Mesothelial cell of epicardium (in vitro differentiated cells): ENCODE data around the gene CLPSL2. TPM values are rescaled to one million over a fixed set of nuclear protein-coding genes. Genes with fewer than 3 reads are reported as not detected.

Experiments
- DNase-seq, 2 experiments: peaks; one replicate each; pipeline ENCODE4 v3.0.0; 2021; ENCODE audit warnings: low spot score in 2 of 2; ENCODE audit not compliant: unreplicated experiment in 2 of 2
- H3K27ac Mint-ChIP-seq: 2 replicates; pipeline ENCODE4 v1.8.0; 2021; ENCODE audit warnings: mixed read lengths
- H3K27me3 Mint-ChIP-seq: 2 replicates; pipeline ENCODE4 v1.8.0; 2021; ENCODE audit warnings: low read depth, mixed read lengths
- H3K36me3 Mint-ChIP-seq: 2 replicates; pipeline ENCODE4 v1.8.0; 2021; ENCODE audit warnings: mixed read lengths
- H3K4me1 Mint-ChIP-seq: 2 replicates; pipeline ENCODE4 v1.8.0; 2021; ENCODE audit warnings: mixed read lengths
- H3K4me3 Mint-ChIP-seq: 2 replicates; pipeline ENCODE4 v1.8.0; 2021; ENCODE audit warnings: mild to moderate bottlenecking, moderate library complexity, mixed read lengths
- H3K9me3 Mint-ChIP-seq: 2 replicates; pipeline ENCODE4 v1.8.0; 2021; ENCODE audit warnings: mixed read lengths
- CTCF ChIP-seq: fragments of 200-600 bp; sonication (generic); IDR thresholded peaks from one replicate; pipeline ENCODE4 v1.5.0; 2021; ENCODE audit warnings: antibody characterized with exemption; ENCODE audit not compliant: unreplicated experiment
- total RNA-seq: library from RNA; stranded (reverse); gene quantifications from 3 replicates; pipeline ENCODE4 v1.2.1, GENCODE V29; 2021

Gene CLPSL2
- total RNA-seq, 1 donor from 2014 or later: not detected

- no peak for TF ChIP-seq CTCF
- Mint-ChIP-seq H3K27ac (no peak overlapping the region), H3K27me3 (peaks cover 53% of the 10 kb centered on the region), H3K9me3 (no peaks in the 10 kb centered on the region), H3K4me1 (peaks cover 11% of the 10 kb centered on the region), H3K36me3 (no peaks in the 10 kb centered on the region), H3K4me3 (no peak overlapping the region)
- no peak for DNase-seq
Measured at GRCh38 chr6:35765739-35766138, 10.7 kb upstream of the CLPSL2 start.

DNA sequence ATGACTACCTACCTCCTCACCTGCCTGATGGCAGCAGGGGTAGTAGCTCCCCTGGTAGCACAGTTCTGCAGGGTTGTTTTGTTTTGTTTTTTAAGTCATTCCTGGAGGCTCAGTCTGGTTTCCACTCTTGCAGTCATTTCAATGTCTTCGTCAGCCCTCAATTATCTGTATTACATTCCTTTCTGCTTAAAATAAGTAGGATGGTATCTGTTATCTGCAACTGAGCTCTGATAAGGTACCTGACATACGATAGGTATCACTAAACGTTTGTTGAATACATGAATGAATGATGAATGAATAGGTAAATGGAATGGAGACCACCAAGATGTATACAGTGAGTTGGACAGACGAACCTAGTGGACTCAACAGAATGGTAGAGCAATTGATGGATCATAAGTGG is 7.2 kb upstream of the CLPSL2 start:
- H3K4me1 Mint-ChIP-seq: peaks cover 3% of the 10 kb centered on the region
- H3K9me3 Mint-ChIP-seq: no peaks in the 10 kb centered on the region
- DNase-seq: no peak
- no peak overlapping the region for H3K4me3 Mint-ChIP-seq
- H3K27ac Mint-ChIP-seq: no peak overlapping the region
- no peak for TF ChIP-seq CTCF
- H3K36me3 Mint-ChIP-seq: no peaks in the 10 kb centered on the region
- peaks cover 27% of the 10 kb centered on the region for H3K27me3 Mint-ChIP-seq

DNA sequence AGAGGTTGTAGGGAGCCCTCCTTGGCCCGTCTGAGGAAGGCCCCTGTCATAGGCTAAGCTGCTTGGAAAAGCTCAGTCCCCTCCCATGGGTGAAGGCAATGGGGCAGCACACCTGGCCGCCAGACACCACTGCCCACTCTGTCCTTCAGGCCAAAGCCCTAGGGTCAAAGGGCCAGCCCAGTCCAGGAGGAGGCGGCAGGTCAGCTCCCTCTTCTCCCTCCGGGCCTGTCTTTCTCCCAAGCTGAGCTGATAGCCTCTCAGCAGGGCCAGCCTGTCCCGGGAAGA is 5.1 kb upstream of the CLPSL2 start:
- no peak for TF ChIP-seq CTCF
- H3K36me3 Mint-ChIP-seq: no peaks in the 10 kb centered on the region
- H3K4me3 Mint-ChIP-seq: no peak overlapping the region
- no peak for DNase-seq
- no peaks in the 10 kb centered on the region for H3K9me3 Mint-ChIP-seq
- no peak overlapping the region for H3K27ac Mint-ChIP-seq
- H3K4me1 Mint-ChIP-seq: peaks cover 3% of the 10 kb centered on the region
- peaks cover 16% of the 10 kb centered on the region for H3K27me3 Mint-ChIP-seq

DNA sequence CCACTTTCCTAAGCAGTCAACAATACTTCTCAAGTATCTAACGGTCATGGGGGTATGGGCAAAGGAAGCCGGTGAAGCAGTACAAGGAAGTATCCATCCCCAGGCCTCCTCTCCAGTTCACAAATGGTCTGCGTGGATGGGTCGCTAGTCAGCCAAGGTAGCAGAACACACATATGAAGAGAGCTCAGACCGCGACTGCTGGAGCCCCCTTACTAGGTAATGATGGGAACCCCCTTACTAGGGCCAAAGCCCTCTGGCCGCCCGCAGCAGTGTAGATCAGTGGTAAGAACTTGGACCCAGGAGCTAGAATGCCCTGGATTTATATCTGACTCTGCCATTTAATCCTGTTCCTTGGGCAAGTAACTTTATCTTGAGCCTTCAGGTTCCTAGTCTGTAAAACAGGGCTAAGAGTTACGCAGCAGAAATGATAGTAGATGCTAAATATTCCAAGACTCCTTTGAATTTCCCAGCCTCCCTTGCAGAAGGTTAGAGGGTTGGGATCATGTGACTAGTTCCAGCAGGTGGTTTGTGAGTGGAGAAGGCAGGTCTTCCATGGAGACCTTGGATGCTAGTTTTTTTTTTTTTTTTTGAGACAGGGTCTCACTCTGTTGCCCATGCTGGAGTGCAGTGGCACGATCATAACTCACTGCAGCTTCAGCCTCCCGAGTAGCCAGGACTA is 2.1 kb upstream of the CLPSL2 start:
- H3K27me3 Mint-ChIP-seq: peaks cover 8% of the 10 kb centered on the region
- TF ChIP-seq CTCF: no peak
- peaks cover 10% of the 10 kb centered on the region for H3K4me1 Mint-ChIP-seq
- no peak overlapping the region for H3K4me3 Mint-ChIP-seq
- no peaks in the 10 kb centered on the region for H3K9me3 Mint-ChIP-seq
- no peaks in the 10 kb centered on the region for H3K36me3 Mint-ChIP-seq
- no peak overlapping the region for H3K27ac Mint-ChIP-seq
- no peak for DNase-seq

DNA sequence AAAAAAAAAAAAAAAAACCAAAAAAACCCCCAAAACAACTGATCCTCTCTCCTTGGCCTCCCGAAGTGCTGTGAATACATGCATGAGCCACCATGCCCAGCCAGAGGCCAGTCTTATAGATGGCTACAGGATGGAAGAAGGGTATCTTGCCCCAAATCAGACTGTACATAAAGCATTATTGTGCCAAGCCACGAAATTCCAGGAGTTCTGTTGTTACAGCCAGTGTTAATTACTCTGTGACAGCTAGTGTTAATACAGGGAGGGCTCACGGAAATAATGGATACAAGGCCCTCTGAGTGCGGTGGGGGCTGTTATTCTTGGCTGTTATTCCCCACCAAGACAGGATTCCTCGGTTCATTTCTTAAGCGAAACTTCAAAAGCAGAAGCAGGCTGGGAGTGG is 1.4 kb upstream of the CLPSL2 start:
- peaks cover 10% of the 10 kb centered on the region for H3K4me1 Mint-ChIP-seq
- no peak for DNase-seq
- no peak for TF ChIP-seq CTCF
- H3K27me3 Mint-ChIP-seq: peaks cover 8% of the 10 kb centered on the region
- H3K9me3 Mint-ChIP-seq: no peaks in the 10 kb centered on the region
- H3K4me3 Mint-ChIP-seq: no peak overlapping the region
- no peak overlapping the region for H3K27ac Mint-ChIP-seq
- no peaks in the 10 kb centered on the region for H3K36me3 Mint-ChIP-seq
